Measurements from ENCODE around the gene ADI1. TPM values are rescaled to one million over a fixed set of nuclear protein-coding genes. Genes with fewer than 3 reads are reported as not detected.

The ADI1 gene
- total and polyA plus RNA-seq, 2 of the 8 experiments (the other 6 are each of a cell fraction or from before 2014, with no cell fraction given) = 12.2 to 40.2 TPM

DNA sequence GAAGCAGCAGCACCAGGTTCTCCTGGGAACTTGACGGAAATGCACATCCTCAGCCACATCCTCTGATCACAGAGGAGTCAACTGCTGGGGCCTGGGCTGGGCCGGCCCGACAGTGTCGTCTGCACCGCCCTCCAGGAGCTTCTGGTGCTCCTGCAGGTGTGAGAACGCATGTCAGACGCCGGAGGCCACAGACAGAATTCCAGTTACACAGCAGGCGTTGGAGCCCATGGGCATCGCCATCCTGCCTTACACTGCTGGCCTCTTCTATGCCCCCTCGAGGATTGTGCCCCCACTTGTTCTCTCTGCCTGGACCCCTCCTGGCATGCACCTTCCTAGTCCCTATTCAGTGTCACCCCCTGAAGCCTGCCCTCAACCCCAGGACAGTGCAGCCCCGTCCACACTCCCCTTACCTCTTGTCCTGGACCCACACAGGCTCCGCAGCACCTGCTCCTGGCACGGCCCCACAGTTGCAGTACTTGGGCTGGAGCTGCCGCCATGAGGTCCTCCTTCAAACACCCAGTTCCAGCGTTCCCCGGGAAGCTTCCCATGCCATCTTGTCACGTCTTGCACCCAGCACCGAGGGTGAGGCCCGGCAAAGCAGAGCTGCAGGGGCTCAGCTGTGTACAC is 37.5 kb downstream of the ADI1 start:
- Histone ChIP-seq H3K9me3 (ENCODE audit: insufficient read depth in 2 of 2, low read depth in 1 of 2, low read length in 1 of 2) (peaks cover 0 to 10% of the 10 kb centered on the region in 2 experiments; a peak in 1 of 4 replicates), H3K4ac (replicated peaks; ENCODE audit: insufficient read length, low read depth, low read length) (no peak overlapping the region), H3K9ac (replicated peaks in 1 of 4; ENCODE audit: extremely low read depth in 1 of 4, low read depth in 3 of 4, low read length in 3 of 4) (no peak overlapping the region), H3K27me3 (replicated peaks in 1 of 4; ENCODE audit: control insufficient read depth in 3 of 4, extremely low read depth in 1 of 4, insufficient read depth in 3 of 4, low read length in 3 of 4) (no peaks in the 10 kb centered on the region), H3K18ac (ENCODE audit: extremely low read depth, low read length) (no peak overlapping the region), H2BK120ac (replicated peaks; ENCODE audit: low read depth, low read length) (no peak overlapping the region), H2BK5ac (ENCODE audit: low read depth, low read length) (no peak overlapping the region), H3K23me2 (ENCODE audit: low read depth, low read length) (0 out of 2 replicates have a peak, but pooled peaks cover 2% of the 10 kb centered on the region), H3K14ac (ENCODE audit: insufficient read length) (no peak overlapping the region), H3K4me3 (ENCODE audit: extremely low read depth in 1 of 4, insufficient read depth in 2 of 4, low read depth in 3 of 4, low read length in 4 of 4) (no peak overlapping the region), H2BK12ac (ENCODE audit: low read depth, low read length) (no peak overlapping the region), H4K5ac (ENCODE audit: insufficient read length, low read depth, low read length) (no peak overlapping the region), H4K8ac (ENCODE audit: extremely low read depth, insufficient read depth, low read length) (no peak overlapping the region), H3K4me2 (ENCODE audit: insufficient read depth in 1 of 2, low read depth in 2 of 2, low read length in 2 of 2) (no peak overlapping the region), H3K56ac (replicated peaks; ENCODE audit: insufficient read length, low read depth, low read length) (no peak overlapping the region), H3K23ac (ENCODE audit: insufficient read length) (no peak overlapping the region), H3K36me3 (ENCODE audit: control insufficient read depth in 2 of 4, insufficient read depth in 4 of 4, low read length in 3 of 4) (peaks cover 0 to 13% (median 0%) of the 10 kb centered on the region in 4 experiments; a peak in 3 of 8 replicates), H3K79me1 (ENCODE audit: low read depth, low read length) (no peaks in the 10 kb centered on the region), H3K27ac (ENCODE audit: low read depth, low read length) (no peak overlapping the region), H2AK5ac (ENCODE audit: low read depth, low read length) (no peak overlapping the region), H4K91ac (replicated peaks; ENCODE audit: insufficient read length, low read length) (no peak overlapping the region), H2AFZ (ENCODE audit: low read length) (no peak overlapping the region), H2BK20ac (ENCODE audit: low read length) (no peak overlapping the region), H3K4me1 (replicated peaks in 1 of 4; ENCODE audit: control insufficient read depth in 3 of 4, insufficient read depth in 4 of 4, low read length in 3 of 4) (no peaks in the 10 kb centered on the region; a peak in 1 of 7 replicates), H4K20me1 (replicated peaks in 1 of 2; ENCODE audit: control insufficient read depth in 1 of 2, insufficient read depth in 2 of 2, low read length in 2 of 2) (no peaks in the 10 kb centered on the region), H3K79me2 (ENCODE audit: control insufficient read depth in 1 of 2, insufficient read depth in 2 of 2, low read length in 2 of 2) (no peaks in the 10 kb centered on the region), H2BK15ac (ENCODE audit: low read length) (no peak overlapping the region)
- no peak for TF ChIP-seq RBBP5 (IDR thresholded peaks at IDR 0.05; ENCODE audit: borderline replicate concordance, low read depth, low read length)
- no peak for TF ChIP-seq JUND (IDR thresholded peaks at IDR 0.05; ENCODE audit: low read length)
- no peak for TF ChIP-seq SRF (IDR thresholded peaks at IDR 0.05; ENCODE audit: low read depth, low read length)
- TF ChIP-seq TEAD4 (IDR thresholded peaks at IDR 0.05; ENCODE audit: low read depth, low read length) = no peak
- TF ChIP-seq GTF2F1 (IDR thresholded peaks at IDR 0.05; ENCODE audit: borderline replicate concordance, low read depth, low read length) = no peak
- no peak for TF ChIP-seq BACH1 (IDR thresholded peaks at IDR 0.05; ENCODE audit: low read length)
- TF ChIP-seq ATF2 (IDR thresholded peaks at IDR 0.05; ENCODE audit: low read length) = no peak
- TF ChIP-seq RFX5 (IDR thresholded peaks at IDR 0.05; ENCODE audit: borderline replicate concordance, low read depth, low read length) = no peak
- no peak for TF ChIP-seq POLR2AphosphoS5 (IDR thresholded peaks at IDR 0.05; ENCODE audit: low read depth, low read length)
- WGBS, 2 experiments (ENCODE audit: extremely low coverage in 1 of 2, insufficient coverage in 1 of 2, insufficient read length in 1 of 2, insufficient replicate concordance in 2 of 2, low coverage in 1 of 2, low lambda C conversion rate in 2 of 2, missing lambda C conversion rate in 1 of 2) = 91% methylated on average over 19 of the region's 20 CpGs; no CpG with 5 or more reads in 1 of the 2 experiments
- FAIRE-seq = no peak
- POLR2A ChIA-PET (ENCODE audit: partially characterized antibody) = interaction anchor here (1.1 to 1.6 kb wide), 3 partner anchors 8 to 58 kb away, joined by 3 to 4 read pairs (median 3); no protein-coding TSS in a partner anchor
- DNase-seq (ENCODE audit: low read depth in 1 of 2, low spot score in 2 of 2) = no peak
- CTCF ChIA-PET (ENCODE audit: partially characterized antibody) = interaction anchor here (0.6 to 15.8 kb wide), 5 partner anchors 8 to 411 kb away, joined by 3 to 152 read pairs (median 5); no protein-coding TSS in a partner anchor

Measured in H1 (cell line).